Measurements from ENCODE around the gene NME3. TPM values are rescaled to one million over a fixed set of nuclear protein-coding genes. Genes with fewer than 3 reads are reported as not detected.

Gene NME3
- total RNA-seq, 1 donor from 2014 or later: 56.9 TPM

GRCh38 chr16:1759511-1759910 lies 11.8 kb downstream of the NME3 start:
- no peaks in the 10 kb centered on the region for H3K27me3 ChIP-seq (ENCODE audit: control insufficient read depth, insufficient read depth, low read length)
- TF ChIP-seq CTCF (IDR thresholded peaks at IDR 0.05; ENCODE audit: insufficient read depth, low read length, severe bottlenecking): no peak
- peaks cover 22% of the 10 kb centered on the region for H3K36me3 ChIP-seq (ENCODE audit: control insufficient read depth, insufficient read depth, low read length)
- DNase-seq (ENCODE audit: low read depth): no peak
- H3K4me3 ChIP-seq (ENCODE audit: low read depth, low read length): no peak overlapping the region
- no peak for FAIRE-seq

GRCh38 chr16:1758923-1759322 lies 12.4 kb downstream of the NME3 start:
- TF ChIP-seq CTCF (IDR thresholded peaks at IDR 0.05; ENCODE audit: insufficient read depth, low read length, severe bottlenecking): no peak
- DNase-seq (ENCODE audit: low read depth): no peak
- Histone ChIP-seq H3K4me3 (ENCODE audit: low read depth, low read length) (no peak overlapping the region), H3K36me3 (ENCODE audit: control insufficient read depth, insufficient read depth, low read length) (peaks cover 17% of the 10 kb centered on the region), H3K27me3 (ENCODE audit: control insufficient read depth, insufficient read depth, low read length) (no peaks in the 10 kb centered on the region)
- FAIRE-seq: no peak

- no peak for FAIRE-seq
Observed at GRCh38 chr16:1757714-1758461, 13.5 kb downstream of the NME3 start.

GRCh38 chr16:1754204-1754603 lies 17.1 kb downstream of the NME3 start:
- TF ChIP-seq CTCF (IDR thresholded peaks at IDR 0.05; ENCODE audit: insufficient read depth, low read length, severe bottlenecking): no peak
- no peak overlapping the region for H3K4me3 ChIP-seq (ENCODE audit: low read depth, low read length)
- DNase-seq (ENCODE audit: low read depth) (no peak), FAIRE-seq (no peak)
- peaks cover 20% of the 10 kb centered on the region for H3K36me3 ChIP-seq (ENCODE audit: control insufficient read depth, insufficient read depth, low read length)
- no peaks in the 10 kb centered on the region for H3K27me3 ChIP-seq (ENCODE audit: control insufficient read depth, insufficient read depth, low read length)

More at GRCh38 chr16:1757714-1758461, 13.5 kb downstream of the NME3 start:
- Histone ChIP-seq H3K27me3 (ENCODE audit: control insufficient read depth, insufficient read depth, low read length) (no peaks in the 10 kb centered on the region), H3K36me3 (ENCODE audit: control insufficient read depth, insufficient read depth, low read length) (peaks cover 12% of the 10 kb centered on the region), H3K4me3 (ENCODE audit: low read depth, low read length) (no peak overlapping the region)
- TF ChIP-seq CTCF (IDR thresholded peaks at IDR 0.05; ENCODE audit: insufficient read depth, low read length, severe bottlenecking): no peak
- no peak for DNase-seq (ENCODE audit: low read depth)

GRCh38 chr16:1752853-1753252 lies 18.5 kb downstream of the NME3 start:
- FAIRE-seq: no peak

More at GRCh38 chr16:1752853-1753252, 18.5 kb downstream of the NME3 start:
- H3K36me3 ChIP-seq (ENCODE audit: control insufficient read depth, insufficient read depth, low read length): peaks cover 28% of the 10 kb centered on the region
- TF ChIP-seq CTCF (IDR thresholded peaks at IDR 0.05; ENCODE audit: insufficient read depth, low read length, severe bottlenecking): no peak
- no peaks in the 10 kb centered on the region for H3K27me3 ChIP-seq (ENCODE audit: control insufficient read depth, insufficient read depth, low read length)
- no peak overlapping the region for H3K4me3 ChIP-seq (ENCODE audit: low read depth, low read length)
- DNase-seq (ENCODE audit: low read depth): no peak
